BJ (cell line): ENCODE measurements around the gene SCYL1. TPM values are rescaled to one million over a fixed set of nuclear protein-coding genes. Genes with fewer than 3 reads are reported as not detected.

Experiments used
- CTCF ChIA-PET: fragments of 350-600 bp; formaldehyde crosslinking; extraction: SDS; loops from one replicate; lab custom pipeline; 2021; ENCODE audit warnings: antibody characterized with exemption, inconsistent platforms; lab: Yijun Ruan, JAX
- POLR2A ChIA-PET: fragments of 300-600 bp; sonication (Branson Sonifier 250); formaldehyde crosslinking; extraction: SDS; loops from one replicate; lab custom pipeline; 2021; ENCODE audit warnings: antibody characterized with exemption; lab: Charles Lee
- DNase-seq: peaks from one replicate; pipeline ENCODE4 v3.0.0-alpha.2; 2011; ENCODE audit warnings: low read depth
- H3K27me3 ChIP-seq: 2 replicates; pipeline ENCODE4 v1.6.0; 2011; ENCODE audit warnings: low read length; ENCODE audit not compliant: control insufficient read depth, insufficient read depth
- H3K36me3 ChIP-seq: 2 replicates; pipeline ENCODE4 v1.5.1; 2011; ENCODE audit warnings: low read length; ENCODE audit not compliant: control insufficient read depth, insufficient read depth
- H3K4me3 ChIP-seq: 2 replicates; pipeline ENCODE4 v1.5.1; 2011; ENCODE audit warnings: low read depth, mild to moderate bottlenecking, control low read depth, low read length
- polyA minus RNA-seq: library from RNA; depleted of rRNA, polyadenylated mRNA; stranded (reverse); fragments of >200 nt; gene quantifications from 2 replicates; pipeline ENCODE4 v1.2.3, GENCODE V29; 2011; rRNA and poly(A)+ RNA removed
- polyA plus RNA-seq: library from polyadenylated mRNA; depleted of rRNA; stranded (reverse); fragments of >200 nt; gene quantifications from 2 replicates; pipeline ENCODE4 v1.2.3, GENCODE V29; 2011; rRNA removed
- TF ChIP-seq, protein P1 (sequence below): IDR thresholded peaks from 2 replicates; pipeline ENCODE4 v1.5.1; 2011; ENCODE audit warnings: low read depth, mild to moderate bottlenecking, control low read depth, inconsistent platforms, low read length, moderate library complexity; ENCODE audit not compliant: insufficient read depth

The SCYL1 gene
- polyA plus RNA-seq (81.7 and 134 TPM in 2 replicates), polyA minus RNA-seq (73.5 and 101 TPM in 2 replicates)

DNA sequence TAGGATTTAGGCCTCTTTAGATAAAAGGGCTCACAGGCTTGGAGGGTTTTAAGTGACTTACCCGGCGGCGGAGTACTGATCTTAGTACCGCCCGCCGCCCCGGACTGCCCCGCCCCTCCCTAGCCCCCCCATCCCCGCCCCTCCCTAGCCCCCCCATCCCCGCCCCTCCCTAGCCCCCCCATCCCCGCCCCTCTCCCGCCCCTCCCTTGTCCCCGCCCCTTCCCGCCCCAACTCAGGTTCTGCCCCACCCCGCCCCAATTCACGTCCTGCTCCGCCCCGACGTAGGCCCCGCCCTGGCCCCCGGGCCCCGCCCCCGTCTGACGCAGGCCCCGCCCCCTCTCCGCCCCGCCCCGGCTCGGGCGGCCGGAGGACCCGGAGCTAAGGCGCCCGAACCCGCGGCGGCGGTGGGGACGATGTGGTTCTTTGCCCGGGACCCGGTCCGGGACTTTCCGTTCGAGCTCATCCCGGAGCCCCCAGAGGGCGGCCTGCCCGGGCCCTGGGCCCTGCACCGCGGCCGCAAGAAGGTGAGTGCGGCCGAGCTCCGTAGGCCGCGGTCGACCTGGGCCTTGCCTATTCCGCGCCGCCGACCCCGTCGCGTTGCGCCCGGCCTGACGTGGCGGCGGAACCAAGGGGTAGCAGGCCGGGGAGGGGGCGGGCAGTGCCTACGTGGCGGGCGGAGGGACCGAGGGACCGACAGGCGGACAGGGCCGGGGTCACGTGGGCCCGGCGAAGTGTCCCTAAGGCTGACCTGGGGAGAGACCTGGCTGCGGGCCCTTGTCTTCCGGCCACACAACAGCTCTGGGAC lies at the start of gene SCYL1:
SCYL1 (plus strand) TSS at position 343 of the 805 bp plus-strand sequence; CDS start at position 414, 71 bp downstream.
- Histone ChIP-seq H3K27me3 (no peaks in the 10 kb centered on the region), H3K4me3 (peak within 1 kb of the TSS; percentile 96), H3K36me3 (peaks cover 15% of the 10 kb centered on the region)
- DNase-seq = no peak
- POLR2A ChIA-PET = interaction anchor here (0.6 to 0.7 kb wide), 4 partner anchors 11 to 792 kb away, joined by 3 read pairs; partner anchors contain the start of gene CD248
- TF ChIP-seq, protein P1, sequence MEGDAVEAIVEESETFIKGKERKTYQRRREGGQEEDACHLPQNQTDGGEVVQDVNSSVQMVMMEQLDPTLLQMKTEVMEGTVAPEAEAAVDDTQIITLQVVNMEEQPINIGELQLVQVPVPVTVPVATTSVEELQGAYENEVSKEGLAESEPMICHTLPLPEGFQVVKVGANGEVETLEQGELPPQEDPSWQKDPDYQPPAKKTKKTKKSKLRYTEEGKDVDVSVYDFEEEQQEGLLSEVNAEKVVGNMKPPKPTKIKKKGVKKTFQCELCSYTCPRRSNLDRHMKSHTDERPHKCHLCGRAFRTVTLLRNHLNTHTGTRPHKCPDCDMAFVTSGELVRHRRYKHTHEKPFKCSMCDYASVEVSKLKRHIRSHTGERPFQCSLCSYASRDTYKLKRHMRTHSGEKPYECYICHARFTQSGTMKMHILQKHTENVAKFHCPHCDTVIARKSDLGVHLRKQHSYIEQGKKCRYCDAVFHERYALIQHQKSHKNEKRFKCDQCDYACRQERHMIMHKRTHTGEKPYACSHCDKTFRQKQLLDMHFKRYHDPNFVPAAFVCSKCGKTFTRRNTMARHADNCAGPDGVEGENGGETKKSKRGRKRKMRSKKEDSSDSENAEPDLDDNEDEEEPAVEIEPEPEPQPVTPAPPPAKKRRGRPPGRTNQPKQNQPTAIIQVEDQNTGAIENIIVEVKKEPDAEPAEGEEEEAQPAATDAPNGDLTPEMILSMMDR = no peak
- CTCF ChIA-PET = interaction anchor here (0.7 to 3.0 kb wide), 7 partner anchors 14 to 108 kb away, joined by 3 to 12 read pairs (median 3); partner anchors contain the start of genes FAM89B and ZNRD2

DNA sequence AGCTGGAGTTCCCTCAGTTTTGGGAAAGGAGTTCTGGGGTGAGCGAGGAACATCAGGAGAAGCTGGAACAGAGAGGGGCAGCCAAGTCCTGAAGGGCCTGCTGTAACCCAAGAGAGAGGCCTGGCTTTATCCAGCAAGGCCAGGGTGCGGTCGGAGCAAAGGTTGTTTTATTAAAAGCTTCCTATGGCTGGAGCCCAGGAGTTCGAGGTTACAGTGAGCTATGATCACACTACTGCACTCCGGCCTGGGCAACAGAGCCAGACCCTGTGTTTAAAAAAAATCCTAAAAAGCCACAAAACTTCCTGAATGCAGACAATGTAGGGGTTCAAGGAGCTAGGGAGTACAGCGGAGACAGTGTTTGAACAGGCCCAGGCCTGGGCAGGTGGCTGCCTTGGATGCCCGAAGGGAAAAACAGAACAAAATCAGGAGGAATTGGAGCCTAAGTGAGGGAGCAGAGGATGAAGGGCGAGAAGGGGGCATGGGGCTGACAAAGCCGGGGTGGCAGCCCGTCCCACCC lies 48.2 kb upstream of the SCYL1 start:
- ChIA-PET CTCF (interaction anchor here (1.3 to 5.8 kb wide), 5 partner anchors 14 to 59 kb away, joined by 3 to 62 read pairs (median 23); partner anchors contain the start of gene MALAT1), POLR2A (interaction anchor here (0.5 to 5.1 kb wide), 6 partner anchors 22 to 185 kb away, joined by 3 to 137 read pairs (median 8); partner anchors contain the start of genes MALAT1 and NEAT1)
- peak overlapping the region; percentile 79 for H3K4me3 ChIP-seq
- H3K27me3 ChIP-seq = no peaks in the 10 kb centered on the region
- H3K36me3 ChIP-seq = no peaks in the 10 kb centered on the region
- no peak for DNase-seq
- TF ChIP-seq, protein P1 = no peak

DNA sequence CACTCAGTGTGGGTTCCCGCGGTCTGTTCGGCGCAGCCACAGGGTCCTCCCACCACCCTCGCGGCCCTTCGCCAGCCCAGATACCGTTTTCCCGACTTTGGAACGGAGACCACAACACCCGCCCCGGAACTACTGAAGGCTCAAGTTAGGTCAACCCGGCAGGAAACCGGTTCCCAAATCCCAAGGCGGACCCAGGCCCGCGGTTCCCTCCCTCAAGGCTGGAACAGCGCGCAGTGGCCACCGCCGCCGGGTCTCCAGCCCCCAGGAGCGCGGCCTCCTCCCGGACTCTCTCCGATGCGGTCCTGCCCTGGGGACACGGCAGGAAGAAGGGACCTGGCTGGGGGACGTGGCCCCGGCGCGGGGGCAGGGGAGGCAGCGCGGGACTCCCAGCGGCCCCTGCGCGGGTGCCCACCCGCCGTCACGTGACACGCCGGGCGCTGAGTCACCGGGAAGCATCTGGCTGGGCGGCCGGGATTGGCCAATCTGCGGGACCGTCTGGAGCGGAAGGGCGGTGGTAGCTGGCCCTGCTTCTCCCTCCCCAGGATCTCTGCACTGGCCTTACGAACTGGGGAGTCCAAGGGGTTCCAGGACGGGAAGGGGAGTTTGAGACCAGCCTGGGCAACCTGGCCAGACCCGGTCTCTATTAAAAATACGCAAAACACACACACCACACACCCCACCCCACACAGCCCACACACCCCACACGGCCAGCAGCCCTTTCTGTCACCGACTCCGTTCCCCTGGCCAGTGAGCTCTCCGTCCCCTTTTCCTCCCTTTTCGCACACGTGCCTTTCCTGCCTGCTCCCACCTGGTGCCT lies 47.5 kb upstream of the SCYL1 start:
- no peak for DNase-seq
- CTCF ChIA-PET = interaction anchor here (1.3 to 5.8 kb wide), 6 partner anchors 13 to 60 kb away, joined by 3 to 62 read pairs (median 17); partner anchors contain the start of gene MALAT1
- TF ChIP-seq, protein P1 = no peak
- POLR2A ChIA-PET = interaction anchor here (0.5 to 5.1 kb wide), 16 partner anchors 10 to 412 kb away, joined by 3 to 137 read pairs (median 7); partner anchors contain the start of genes MALAT1 and NEAT1
- Histone ChIP-seq H3K4me3 (peak overlapping the region; percentile 79), H3K36me3 (no peaks in the 10 kb centered on the region), H3K27me3 (no peaks in the 10 kb centered on the region)

DNA sequence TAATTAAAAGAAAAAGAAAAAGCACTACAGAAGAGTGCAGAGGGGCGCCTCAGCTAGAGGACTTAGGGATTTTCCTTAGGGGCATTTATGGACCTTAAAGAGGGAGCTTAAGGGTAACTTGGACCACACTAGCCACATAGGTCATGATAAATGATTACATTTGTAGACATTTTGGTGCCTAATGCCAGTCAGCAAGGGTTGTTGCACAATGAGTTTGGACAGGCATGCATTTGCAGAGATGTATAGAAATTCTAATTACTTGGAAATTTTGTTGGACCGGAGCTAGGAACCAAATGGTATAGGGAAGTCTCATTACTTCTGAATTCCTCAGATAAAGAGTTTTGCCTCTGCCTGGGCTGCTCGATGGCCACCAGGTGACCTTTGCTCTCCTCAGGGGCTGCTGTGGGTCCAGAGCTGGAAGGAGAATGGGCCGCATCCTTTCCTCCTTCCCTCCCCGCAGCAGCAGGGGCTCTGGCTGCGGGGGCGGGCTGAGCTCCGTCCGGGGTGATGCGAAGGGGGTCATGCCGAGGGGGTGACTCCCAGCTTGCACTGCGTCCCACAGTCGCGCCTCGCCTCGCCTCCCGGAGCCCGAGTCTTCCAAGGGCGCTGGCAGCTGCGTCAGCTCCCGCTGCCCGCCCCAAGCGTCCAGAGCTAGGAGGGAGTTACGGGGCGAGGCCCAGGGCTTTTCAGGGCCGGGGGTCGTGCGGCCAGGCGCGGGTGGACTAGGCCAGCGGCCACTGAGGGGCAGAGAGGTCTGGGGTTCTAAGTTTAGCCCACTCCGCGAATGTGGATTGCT lies 46.3 kb upstream of the SCYL1 start:
- CTCF ChIA-PET = interaction anchor here (1.2 to 5.8 kb wide), 11 partner anchors 9 to 61 kb away, joined by 3 to 62 read pairs (median 8); partner anchors contain the start of gene MALAT1
- Histone ChIP-seq H3K36me3 (no peaks in the 10 kb centered on the region), H3K27me3 (no peaks in the 10 kb centered on the region), H3K4me3 (peak overlapping the region; percentile 16)
- POLR2A ChIA-PET = interaction anchor here (1.0 to 5.1 kb wide), 13 partner anchors 9 to 58 kb away, joined by 3 to 137 read pairs (median 8); partner anchors contain the start of genes MALAT1 and NEAT1
- no peak for DNase-seq
- TF ChIP-seq, protein P1 = no peak
